ENCODE measurements around the gene TMBIM1.

DNA sequence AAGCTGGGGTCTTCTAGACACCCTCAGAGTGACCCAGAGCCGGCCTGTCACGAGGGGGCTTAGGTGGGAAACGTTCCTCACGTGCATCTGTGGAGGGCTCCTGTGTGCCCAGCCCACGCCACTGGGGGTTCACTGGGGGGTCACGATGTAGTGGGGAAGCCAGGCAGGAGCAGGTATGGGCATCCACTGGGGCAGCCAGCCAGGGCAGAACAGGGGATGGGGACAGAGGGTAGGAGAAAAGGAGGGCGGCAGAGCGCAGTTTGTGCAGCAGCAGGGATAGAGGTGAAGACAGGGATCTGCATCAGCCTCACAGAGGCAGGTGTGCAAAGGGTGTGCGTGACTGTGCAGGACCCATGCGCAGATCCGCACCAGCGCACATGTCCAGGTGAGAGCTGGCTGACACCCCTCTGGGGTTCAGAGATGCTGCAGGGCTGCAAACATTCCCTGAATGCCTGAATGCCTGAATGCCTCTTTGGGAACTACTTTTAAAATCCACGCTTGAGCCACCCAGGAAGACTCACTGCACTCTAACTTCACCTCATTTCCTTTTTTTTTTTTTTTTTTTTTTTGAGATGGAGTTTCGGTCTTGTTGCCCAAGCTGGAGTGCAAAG, 11.9 kb downstream of the TMBIM1 start:
- no peak for TF ChIP-seq CTCF (IDR thresholded peaks at IDR 0.05)
- TF ChIP-seq ZFX (IDR thresholded peaks at IDR 0.05; ENCODE audit: borderline replicate concordance) = no peak

All from 22Rv1 (cell line).